Retina (tissue), 1 donor: ENCODE results near the gene PCGF1.
"Not testable (repeated sequence)": the region's sequence is repeated elsewhere in the genome, so short reads cannot be mapped to it uniquely, and the experiment has no call there.

Source experiments
- DNase-seq: peaks from one replicate; pipeline ENCODE4 v3.0.0-alpha.2; 2016

Gene PCGF1

DNA sequence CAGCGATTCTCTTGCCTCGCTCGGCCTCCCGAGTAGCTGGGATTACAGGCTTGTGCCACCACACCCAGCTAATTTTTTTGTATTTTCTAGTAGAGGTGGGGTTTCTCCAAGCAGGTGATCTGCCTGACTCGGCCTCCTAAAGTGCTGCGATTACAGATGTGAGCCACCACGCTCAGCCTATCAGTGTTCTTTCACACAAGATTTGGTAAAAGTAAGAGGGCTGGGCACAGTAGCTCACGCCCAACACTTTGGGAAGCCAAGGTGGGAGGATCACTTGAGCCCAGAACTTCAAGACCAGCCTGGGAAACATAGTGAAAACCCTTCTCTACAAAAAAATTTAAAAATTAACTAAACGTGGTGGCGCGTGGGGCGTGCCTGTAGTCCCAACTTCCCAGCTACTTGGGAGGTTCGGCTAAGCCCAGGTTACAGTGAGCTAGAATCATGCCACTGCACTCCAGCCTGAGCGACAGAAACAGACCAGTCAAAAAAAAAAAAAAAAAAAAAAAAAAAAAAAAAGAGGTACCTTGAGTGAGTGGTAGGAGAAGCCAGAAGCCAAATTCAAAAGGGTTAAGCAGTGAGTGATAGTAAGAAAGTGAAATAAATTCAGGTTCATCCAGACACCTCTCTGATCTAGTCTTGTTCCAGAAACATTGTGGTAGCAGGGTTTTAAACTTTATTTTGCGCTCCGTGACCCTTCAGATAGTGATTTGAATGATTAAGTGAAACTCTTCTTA, 36.0 kb downstream of the PCGF1 start:
- peak; percentile 29 for DNase-seq

DNA sequence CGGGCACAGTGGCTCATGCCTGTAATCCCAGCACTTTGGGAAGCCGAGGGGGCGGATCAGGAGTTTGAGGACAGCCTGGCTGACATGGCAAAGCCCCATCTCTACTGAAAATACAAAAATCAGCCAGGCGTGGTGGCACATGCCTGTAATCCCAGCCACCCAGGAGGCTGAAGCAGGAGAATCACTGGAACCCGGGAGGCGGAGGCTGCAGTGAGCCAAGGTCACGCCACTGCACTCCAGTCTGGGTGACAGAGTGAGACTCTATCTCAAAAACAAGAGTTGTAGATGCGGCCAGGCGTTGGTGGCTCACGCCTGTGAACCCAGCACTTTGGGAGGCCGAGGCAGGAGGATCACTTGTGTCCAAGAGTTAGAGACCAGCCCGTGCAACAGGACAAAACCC, 36.8 kb downstream of the PCGF1 start:
- DNase-seq = not testable (repeated sequence)

DNA sequence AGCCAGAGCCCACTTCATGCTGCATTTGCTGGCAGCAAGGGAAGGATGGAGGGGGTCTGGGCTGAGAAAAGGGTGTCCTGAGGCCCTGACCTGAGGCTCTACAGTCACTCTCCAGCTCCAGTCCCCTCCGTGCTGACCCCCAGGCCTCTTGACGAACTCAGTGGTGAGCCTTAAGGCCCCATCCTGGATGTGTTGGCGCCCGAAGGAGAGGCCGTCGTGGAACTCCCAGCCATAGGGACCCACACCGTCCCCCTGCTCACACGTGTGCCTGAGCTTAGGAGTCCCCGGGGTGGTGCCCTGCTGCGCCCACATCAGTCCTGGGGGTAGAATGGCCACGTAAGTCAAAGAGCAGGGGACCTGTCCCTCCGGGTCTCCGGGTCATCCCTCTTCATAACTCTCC, 43.1 kb downstream of the PCGF1 start:
- DNase-seq = peak; percentile 40

GRCh38 chr2:74462786-74463105, 44.7 kb downstream of the PCGF1 start:
- DNase-seq = no peak

- no peak for DNase-seq
Measured at GRCh38 chr2:74462054-74462785, 45.3 kb downstream of the PCGF1 start.

GRCh38 chr2:74461187-74462053, 46.1 kb downstream of the PCGF1 start:
- DNase-seq = no peak

DNA sequence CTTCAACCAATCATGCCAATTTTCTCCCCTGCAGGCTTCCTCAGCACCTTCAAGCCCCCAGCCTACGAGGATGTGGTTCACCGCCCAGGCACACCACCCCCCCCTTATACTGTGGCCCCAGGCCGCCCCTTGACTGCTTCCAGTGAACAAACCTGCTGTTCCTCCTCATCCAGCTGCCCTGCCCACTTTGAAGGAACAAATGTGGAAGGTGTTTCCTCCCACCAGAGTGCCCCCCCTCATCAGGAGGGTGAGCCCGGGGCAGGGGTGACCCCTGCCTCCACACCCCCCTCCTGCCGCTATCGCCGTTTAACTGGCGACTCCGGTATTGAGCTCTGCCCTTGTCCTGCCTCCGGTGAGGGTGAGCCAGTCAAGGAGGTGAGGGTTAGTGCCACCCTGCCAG, 47.3 kb downstream of the PCGF1 start:
- DNase-seq = not testable (repeated sequence)

- not testable (repeated sequence) for DNase-seq
Measured at GRCh38 chr2:74459503-74460118, 47.9 kb downstream of the PCGF1 start.

DNA sequence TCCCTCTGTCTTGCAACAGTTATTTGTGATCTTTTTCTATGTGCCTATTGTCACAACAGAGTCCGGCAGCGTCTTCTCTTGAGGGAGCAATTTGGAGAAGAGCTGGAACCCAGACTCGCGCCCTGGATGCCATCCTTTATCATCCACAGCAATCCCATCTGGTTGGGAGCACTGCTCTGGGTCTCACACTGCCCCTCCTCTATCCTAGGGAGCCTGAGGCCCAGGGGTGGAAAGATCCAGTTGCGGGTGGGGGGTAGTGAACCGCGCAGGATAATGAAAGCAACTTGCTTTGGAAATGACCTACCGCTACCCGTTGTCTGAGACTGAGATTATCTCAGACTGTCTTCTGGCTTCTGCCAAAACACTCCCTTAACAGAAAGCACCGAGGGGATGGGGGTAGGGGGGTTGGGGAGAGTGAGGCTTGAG, 48.5 kb downstream of the PCGF1 start:
- no peak for DNase-seq

DNA sequence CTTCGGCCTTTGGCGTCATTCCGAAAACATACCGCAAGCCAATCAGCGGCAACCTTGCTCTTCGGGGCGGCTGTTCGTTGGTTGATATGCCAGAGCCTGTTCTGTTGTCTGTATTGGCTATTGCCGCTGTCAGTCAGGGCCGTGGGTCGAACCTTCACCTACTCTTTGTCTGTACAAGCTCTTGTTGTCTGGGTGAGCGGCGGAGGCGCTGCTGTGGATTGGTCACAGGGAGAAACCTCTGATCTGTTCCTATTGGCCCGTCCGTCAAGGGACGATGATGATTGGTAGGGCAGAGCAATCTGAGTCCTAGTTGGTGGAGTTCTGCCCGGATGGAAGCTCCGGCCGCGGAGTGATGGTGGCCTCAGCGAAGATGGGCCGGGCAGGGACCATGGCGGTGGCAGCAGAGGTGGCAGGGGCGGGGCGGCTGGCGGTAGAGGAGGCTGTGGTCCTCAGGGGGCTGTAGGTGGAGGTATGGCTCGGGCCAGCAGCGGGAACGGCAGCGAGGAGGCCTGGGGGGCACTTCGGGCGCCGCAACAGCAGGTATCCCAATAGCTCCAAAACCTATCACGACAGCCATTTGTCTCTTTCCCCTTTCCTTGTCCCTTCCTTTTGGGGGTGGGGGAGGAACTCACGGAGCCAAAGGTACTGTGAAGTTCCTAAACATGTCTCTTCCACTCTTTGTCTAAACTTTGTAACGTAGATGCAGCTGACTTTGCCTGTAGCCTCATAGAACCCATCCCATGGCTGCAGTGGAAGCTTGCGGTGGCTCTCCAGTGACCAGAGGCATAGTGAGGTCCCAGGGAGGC, 49.2 kb downstream of the PCGF1 start, which contains the start of gene WBP1:
TSS of gene WBP1 (plus strand) at position 307 of the 806 bp plus-strand sequence. CDS start at position 472, 165 bp downstream.
- peak; percentile 98 for DNase-seq

GRCh38 chr2:74457549-74458131, 49.9 kb downstream of the PCGF1 start:
- DNase-seq = no peak

- DNase-seq = peak; percentile 64
Measured at GRCh38 chr2:74457129-74457548, 50.4 kb downstream of the PCGF1 start.
